Measurements from ENCODE around the gene KCNIP1. TPM values are rescaled to one million over a fixed set of nuclear protein-coding genes. Genes with fewer than 3 reads are reported as not detected.

Gene KCNIP1
- total RNA-seq, 2 donors from 2014 or later, result not detected

DNA sequence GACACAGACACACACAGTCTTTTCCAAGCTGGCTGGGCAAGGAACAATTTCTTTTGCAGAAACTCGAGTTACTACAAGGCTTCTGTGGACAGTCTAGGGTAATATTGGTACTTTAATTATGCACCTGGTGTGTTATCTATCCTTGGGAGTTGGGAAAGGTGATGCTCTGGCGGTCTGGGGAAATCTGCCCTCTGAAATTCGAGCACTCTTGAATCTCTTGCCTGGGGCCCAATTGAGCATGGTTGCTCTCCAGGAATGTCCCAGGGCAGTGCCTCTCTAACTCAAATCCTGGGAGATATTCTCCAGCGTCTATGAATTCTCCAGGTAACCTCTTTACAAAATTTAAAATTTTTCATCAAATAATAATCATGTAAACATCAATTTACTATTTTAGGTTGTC lies 69.3 kb downstream of the KCNIP1 start:
- H3K4me3 Mint-ChIP-seq, result no peak overlapping the region
- Histone ChIP-seq H3K9ac (ENCODE audit: extremely low read depth, low read length, poor library complexity, severe bottlenecking) (no peak overlapping the region), H3K36me3 (ENCODE audit: control insufficient read depth, insufficient read depth, low read length) (no peaks in the 10 kb centered on the region), H3K27ac (ENCODE audit: low read depth, low read length) (no peak overlapping the region), H3K4me3 (ENCODE audit: low read length) (no peak overlapping the region), H3K9me3 (ENCODE audit: control insufficient read depth, low read length) (no peaks in the 10 kb centered on the region), H3K4me1 (ENCODE audit: control insufficient read depth, insufficient read depth, low read length) (no peaks in the 10 kb centered on the region), H3K27me3 (ENCODE audit: control insufficient read depth, insufficient read depth, low read length, poor library complexity, severe bottlenecking) (no peaks in the 10 kb centered on the region)
- no peak overlapping the region for H3K27ac Mint-ChIP-seq
- no peaks in the 10 kb centered on the region for H3K36me3 Mint-ChIP-seq (ENCODE audit: low read depth)
- TF ChIP-seq, protein P1, sequence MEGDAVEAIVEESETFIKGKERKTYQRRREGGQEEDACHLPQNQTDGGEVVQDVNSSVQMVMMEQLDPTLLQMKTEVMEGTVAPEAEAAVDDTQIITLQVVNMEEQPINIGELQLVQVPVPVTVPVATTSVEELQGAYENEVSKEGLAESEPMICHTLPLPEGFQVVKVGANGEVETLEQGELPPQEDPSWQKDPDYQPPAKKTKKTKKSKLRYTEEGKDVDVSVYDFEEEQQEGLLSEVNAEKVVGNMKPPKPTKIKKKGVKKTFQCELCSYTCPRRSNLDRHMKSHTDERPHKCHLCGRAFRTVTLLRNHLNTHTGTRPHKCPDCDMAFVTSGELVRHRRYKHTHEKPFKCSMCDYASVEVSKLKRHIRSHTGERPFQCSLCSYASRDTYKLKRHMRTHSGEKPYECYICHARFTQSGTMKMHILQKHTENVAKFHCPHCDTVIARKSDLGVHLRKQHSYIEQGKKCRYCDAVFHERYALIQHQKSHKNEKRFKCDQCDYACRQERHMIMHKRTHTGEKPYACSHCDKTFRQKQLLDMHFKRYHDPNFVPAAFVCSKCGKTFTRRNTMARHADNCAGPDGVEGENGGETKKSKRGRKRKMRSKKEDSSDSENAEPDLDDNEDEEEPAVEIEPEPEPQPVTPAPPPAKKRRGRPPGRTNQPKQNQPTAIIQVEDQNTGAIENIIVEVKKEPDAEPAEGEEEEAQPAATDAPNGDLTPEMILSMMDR (conservative IDR thresholded peaks at IDR 0.05), result no peak
- no peak for DNase-seq
- H3K27me3 Mint-ChIP-seq (ENCODE audit: insufficient read depth), result peaks cover 2% of the 10 kb centered on the region
- WGBS, 2 experiments (ENCODE audit: insufficient coverage in 1 of 2, insufficient read length in 1 of 2), result 75 to 77% methylated on average over 4 of the region's 4 CpGs
- peaks cover 6% of the 10 kb centered on the region for H3K9me3 Mint-ChIP-seq
- H3K4me1 Mint-ChIP-seq, result no peaks in the 10 kb centered on the region

- H3K4me1 Mint-ChIP-seq, result no peaks in the 10 kb centered on the region
- WGBS, 2 experiments (ENCODE audit: insufficient coverage in 1 of 2, insufficient read length in 1 of 2), result 100% methylated on average over 1 of the region's 1 CpG
- H3K27me3 ChIP-seq (ENCODE audit: control insufficient read depth, insufficient read depth, low read length, poor library complexity, severe bottlenecking), result no peaks in the 10 kb centered on the region
Measured at GRCh38 chr5:170573660-170574059, 69.8 kb downstream of the KCNIP1 start.

DNA sequence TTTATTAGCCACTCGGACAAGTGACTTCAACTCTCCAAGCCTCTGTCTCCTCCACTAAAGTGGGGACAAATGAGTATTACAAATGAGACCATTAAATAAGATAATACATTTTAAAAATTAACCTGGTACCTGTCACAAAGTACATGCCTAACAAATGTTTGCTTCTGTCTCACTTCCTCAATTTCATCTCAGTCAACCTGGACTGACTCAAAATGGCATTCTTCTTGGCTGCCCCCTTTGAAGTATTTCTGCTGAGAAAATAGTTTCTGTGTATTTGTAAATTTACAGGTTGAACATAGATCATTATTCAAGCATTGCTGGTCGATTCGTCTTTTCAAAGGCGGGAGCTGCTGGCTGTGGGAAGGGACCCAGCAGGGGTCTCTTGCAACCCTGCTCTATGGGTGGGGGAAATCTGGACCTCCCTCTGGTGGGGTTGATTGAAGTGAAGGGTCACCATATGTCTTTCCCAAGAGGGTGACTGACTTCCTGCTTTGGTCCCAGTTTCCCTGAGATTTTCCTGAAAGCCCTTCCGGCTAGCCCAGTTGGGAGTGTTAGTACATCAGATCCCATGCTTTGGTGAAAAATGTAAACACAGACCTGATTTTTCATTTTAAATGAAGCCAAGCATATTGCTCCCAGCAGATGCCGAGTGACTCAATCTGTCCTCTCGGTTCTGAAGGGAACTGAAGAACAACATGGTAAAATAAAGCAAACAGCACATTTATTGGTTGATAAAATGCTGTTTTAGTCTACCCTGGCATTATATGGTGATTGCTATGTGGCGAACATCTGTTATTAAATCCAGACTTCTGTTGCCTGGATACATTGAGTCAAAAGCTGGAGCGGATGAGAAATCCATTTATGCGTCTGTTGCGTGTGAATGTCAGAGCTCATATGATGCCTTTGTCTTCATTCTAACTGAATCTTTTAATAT lies 73.0 kb downstream of the KCNIP1 start:
- Mint-ChIP-seq H3K27me3 (ENCODE audit: insufficient read depth) (peaks cover 2% of the 10 kb centered on the region), H3K4me3 (no peak overlapping the region), H3K27ac (no peak overlapping the region), H3K36me3 (ENCODE audit: low read depth) (no peaks in the 10 kb centered on the region), H3K4me1 (no peaks in the 10 kb centered on the region), H3K9me3 (peaks cover 6% of the 10 kb centered on the region)
- Histone ChIP-seq H3K9me3 (ENCODE audit: control insufficient read depth, low read length) (no peaks in the 10 kb centered on the region), H3K4me3 (ENCODE audit: low read length) (no peak overlapping the region), H3K27me3 (ENCODE audit: control insufficient read depth, insufficient read depth, low read length, poor library complexity, severe bottlenecking) (no peaks in the 10 kb centered on the region), H3K9ac (ENCODE audit: extremely low read depth, low read length, poor library complexity, severe bottlenecking) (no peak overlapping the region), H3K4me1 (ENCODE audit: control insufficient read depth, insufficient read depth, low read length) (no peaks in the 10 kb centered on the region), H3K36me3 (ENCODE audit: control insufficient read depth, insufficient read depth, low read length) (no peaks in the 10 kb centered on the region), H3K27ac (ENCODE audit: low read depth, low read length) (peak overlapping the region; percentile 21)
- no peak for DNase-seq
- WGBS, 2 experiments (ENCODE audit: insufficient coverage in 1 of 2, insufficient read length in 1 of 2), result 88 to 90% methylated on average over 10 to 11 of the region's 11 CpGs
- TF ChIP-seq, protein P1 (conservative IDR thresholded peaks at IDR 0.05), result no peak

More at GRCh38 chr5:170573660-170574059, 69.8 kb downstream of the KCNIP1 start:
- H3K4me3 Mint-ChIP-seq, result no peak overlapping the region
- H3K27ac Mint-ChIP-seq, result no peak overlapping the region
- no peaks in the 10 kb centered on the region for H3K36me3 Mint-ChIP-seq (ENCODE audit: low read depth)
- TF ChIP-seq, protein P1 (conservative IDR thresholded peaks at IDR 0.05), result no peak
- Histone ChIP-seq H3K27ac (ENCODE audit: low read depth, low read length) (no peak overlapping the region), H3K4me1 (ENCODE audit: control insufficient read depth, insufficient read depth, low read length) (no peaks in the 10 kb centered on the region), H3K36me3 (ENCODE audit: control insufficient read depth, insufficient read depth, low read length) (no peaks in the 10 kb centered on the region), H3K9ac (ENCODE audit: extremely low read depth, low read length, poor library complexity, severe bottlenecking) (no peak overlapping the region), H3K9me3 (ENCODE audit: control insufficient read depth, low read length) (no peaks in the 10 kb centered on the region), H3K4me3 (ENCODE audit: low read length) (no peak overlapping the region)
- H3K9me3 Mint-ChIP-seq, result peaks cover 6% of the 10 kb centered on the region
- H3K27me3 Mint-ChIP-seq (ENCODE audit: insufficient read depth), result peaks cover 2% of the 10 kb centered on the region
- no peak for DNase-seq
